ENCODE results near the gene INTS4. TPM values are rescaled to one million over a fixed set of nuclear protein-coding genes. Genes with fewer than 3 reads are reported as not detected.
"Not testable (repeated sequence)": the region's sequence is repeated elsewhere in the genome, so short reads cannot be mapped to it uniquely, and the experiment has no call there.

Gene INTS4
- total RNA-seq, 2 donors from 2014 or later = 50.4 to 52.3 TPM

GRCh38 chr11:77876045-77876444 is 118.4 kb downstream of the INTS4 start:
- no peak for ATAC-seq (replicated peaks in 1 of 2)
- peaks cover 1 to 3% of the 10 kb centered on the region in 2 donors for H3K36me3 Mint-ChIP-seq (ENCODE audit: insufficient read depth in 2 of 2)
- no peak for DNase-seq
- no peak overlapping the region for H3K27ac Mint-ChIP-seq
- no peaks in the 10 kb centered on the region for H3K27me3 Mint-ChIP-seq (ENCODE audit: low read depth)
- no peaks in the 10 kb centered on the region for H3K9me3 Mint-ChIP-seq
- no peaks in the 10 kb centered on the region for H3K4me1 Mint-ChIP-seq (ENCODE audit: low read depth)
- no peak overlapping the region for H3K4me3 Mint-ChIP-seq

- no peaks in the 10 kb centered on the region for H3K27me3 Mint-ChIP-seq (ENCODE audit: low read depth)
- no peak overlapping the region for H3K27ac Mint-ChIP-seq
- peaks cover 0 to 3% of the 10 kb centered on the region in 2 donors for H3K36me3 Mint-ChIP-seq (ENCODE audit: insufficient read depth in 2 of 2)
- DNase-seq = no peak
- H3K9me3 Mint-ChIP-seq = no peaks in the 10 kb centered on the region
- ATAC-seq (replicated peaks in 1 of 2) = no peak
- no peaks in the 10 kb centered on the region for H3K4me1 Mint-ChIP-seq (ENCODE audit: low read depth)
- no peak overlapping the region for H3K4me3 Mint-ChIP-seq
Measured at GRCh38 chr11:77874206-77874605, 120.3 kb downstream of the INTS4 start.

DNA sequence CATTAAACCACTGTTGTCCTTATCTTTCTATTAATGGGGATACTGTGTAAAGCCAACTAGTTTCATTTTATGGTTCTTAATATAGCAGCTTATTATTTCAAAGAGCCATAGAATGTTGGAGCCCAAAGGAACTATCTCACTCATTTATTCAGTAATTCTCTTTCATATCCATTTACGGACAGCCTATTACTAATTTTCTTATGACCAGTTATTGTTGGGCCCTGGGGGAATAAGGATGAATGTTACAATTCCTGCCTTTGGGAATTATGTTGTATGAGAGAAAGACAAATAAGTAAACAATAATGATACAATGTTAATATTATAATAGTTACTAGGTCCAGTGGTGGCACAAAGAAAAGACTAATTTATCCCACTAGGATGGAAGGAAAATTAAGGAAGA is 121.1 kb downstream of the INTS4 start:
- no peak overlapping the region for H3K4me3 Mint-ChIP-seq
- H3K27ac Mint-ChIP-seq = no peak overlapping the region
- no peaks in the 10 kb centered on the region for H3K4me1 Mint-ChIP-seq (ENCODE audit: low read depth)
- DNase-seq = no peak
- no peaks in the 10 kb centered on the region for H3K27me3 Mint-ChIP-seq (ENCODE audit: low read depth)
- ATAC-seq (replicated peaks in 1 of 2) = no peak
- H3K36me3 Mint-ChIP-seq (ENCODE audit: insufficient read depth in 2 of 2) = peaks cover 2 to 3% of the 10 kb centered on the region in 2 donors
- no peaks in the 10 kb centered on the region for H3K9me3 Mint-ChIP-seq

DNA sequence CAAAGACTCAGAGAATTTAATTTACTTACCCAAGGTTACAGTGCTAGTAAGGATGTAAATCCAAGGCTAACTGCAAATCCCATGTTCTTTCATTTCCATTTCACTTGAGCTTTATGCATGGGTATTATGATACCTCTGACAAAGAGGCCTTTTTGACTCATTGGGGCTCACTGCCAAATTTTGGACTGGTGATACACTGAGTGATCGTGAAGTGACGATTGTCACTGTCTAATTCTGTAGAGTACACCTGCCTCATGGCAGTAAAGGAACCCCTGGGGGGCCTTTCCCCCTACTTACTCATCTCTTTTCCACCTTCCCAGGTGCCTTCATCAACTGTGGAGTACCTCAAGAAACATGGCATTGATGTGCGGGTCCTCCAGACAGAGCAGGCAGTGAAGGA is 122.6 kb downstream of the INTS4 start:
- no peaks in the 10 kb centered on the region for H3K27me3 Mint-ChIP-seq (ENCODE audit: low read depth)
- no peaks in the 10 kb centered on the region for H3K9me3 Mint-ChIP-seq
- peaks cover 2 to 5% of the 10 kb centered on the region in 2 donors for H3K36me3 Mint-ChIP-seq (ENCODE audit: insufficient read depth in 2 of 2)
- no peak overlapping the region for H3K4me3 Mint-ChIP-seq
- no peak overlapping the region for H3K27ac Mint-ChIP-seq
- DNase-seq (no peak), ATAC-seq (replicated peaks in 1 of 2) (no peak)
- no peaks in the 10 kb centered on the region for H3K4me1 Mint-ChIP-seq (ENCODE audit: low read depth)

DNA sequence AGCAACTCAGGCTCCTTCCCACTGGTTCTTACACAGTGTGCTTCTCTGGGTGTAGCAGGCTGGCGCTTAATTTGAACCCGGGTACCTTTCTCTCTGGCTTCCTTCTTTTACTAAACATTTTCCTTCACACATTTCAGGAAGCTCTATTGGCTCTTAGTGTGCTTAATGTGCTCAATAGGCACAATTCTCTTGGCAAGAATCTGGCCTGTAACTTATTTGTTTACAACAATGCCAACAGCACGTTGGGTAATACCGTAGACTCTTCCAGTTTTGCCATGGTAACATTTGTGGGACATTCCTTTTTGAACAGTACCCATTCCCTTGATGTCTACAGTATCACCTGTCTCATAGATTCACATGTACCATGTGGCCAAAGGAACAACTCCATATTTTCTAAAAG is 125.7 kb downstream of the INTS4 start:
- Mint-ChIP-seq H3K36me3 (ENCODE audit: insufficient read depth in 2 of 2) (peaks cover 2 to 5% of the 10 kb centered on the region in 2 donors), H3K4me1 (ENCODE audit: low read depth) (no peaks in the 10 kb centered on the region), H3K9me3 (no peaks in the 10 kb centered on the region), H3K27ac (no peak overlapping the region), H3K4me3 (no peak overlapping the region), H3K27me3 (ENCODE audit: low read depth) (no peaks in the 10 kb centered on the region)
- ATAC-seq (replicated peaks in 1 of 2) (no peak), DNase-seq (no peak)

GRCh38 chr11:77866336-77866735 is 128.1 kb downstream of the INTS4 start:
- no peak for ATAC-seq (replicated peaks in 1 of 2)
- H3K4me1 Mint-ChIP-seq (ENCODE audit: low read depth) = no peaks in the 10 kb centered on the region
- peaks cover 2 to 5% of the 10 kb centered on the region in 2 donors for H3K36me3 Mint-ChIP-seq (ENCODE audit: insufficient read depth in 2 of 2)
- DNase-seq = no peak
- H3K27ac Mint-ChIP-seq = no peak overlapping the region
- H3K4me3 Mint-ChIP-seq = no peak overlapping the region
- H3K9me3 Mint-ChIP-seq = no peaks in the 10 kb centered on the region
- H3K27me3 Mint-ChIP-seq (ENCODE audit: low read depth) = no peaks in the 10 kb centered on the region

DNA sequence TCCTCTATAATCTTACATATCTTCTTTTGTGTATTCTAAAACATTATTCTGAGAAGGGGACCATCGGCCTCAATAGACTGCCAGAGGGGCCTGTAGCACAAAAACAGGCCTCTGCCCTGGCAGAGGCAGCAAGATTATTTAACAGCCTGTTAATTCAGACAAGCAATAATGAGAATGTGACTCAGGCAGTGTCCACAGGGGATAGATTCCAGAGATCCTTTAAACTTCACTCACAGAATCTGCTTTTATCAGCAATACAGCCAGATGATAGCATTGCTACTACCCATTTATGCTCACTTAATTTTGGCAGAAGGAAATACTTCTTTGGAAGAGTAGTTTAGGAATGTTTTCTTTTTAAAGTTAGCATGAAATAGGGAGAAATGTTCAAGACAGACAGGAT is 128.7 kb downstream of the INTS4 start:
- DNase-seq (no peak), ATAC-seq (replicated peaks in 1 of 2) (no peak)
- Mint-ChIP-seq H3K4me3 (no peak overlapping the region), H3K27me3 (ENCODE audit: low read depth) (no peaks in the 10 kb centered on the region), H3K27ac (no peak overlapping the region), H3K4me1 (ENCODE audit: low read depth) (no peaks in the 10 kb centered on the region), H3K36me3 (ENCODE audit: insufficient read depth in 2 of 2) (peaks cover 2 to 5% of the 10 kb centered on the region in 2 donors), H3K9me3 (no peaks in the 10 kb centered on the region)

GRCh38 chr11:77861444-77861843 is 133.0 kb downstream of the INTS4 start:
- H3K9me3 Mint-ChIP-seq; H3K27ac Mint-ChIP-seq; H3K36me3 Mint-ChIP-seq (ENCODE audit: insufficient read depth in 2 of 2); H3K4me3 Mint-ChIP-seq; ATAC-seq (replicated peaks in 1 of 2); DNase-seq; H3K4me1 Mint-ChIP-seq (ENCODE audit: low read depth); H3K27me3 Mint-ChIP-seq (ENCODE audit: low read depth): not testable (repeated sequence)

DNA sequence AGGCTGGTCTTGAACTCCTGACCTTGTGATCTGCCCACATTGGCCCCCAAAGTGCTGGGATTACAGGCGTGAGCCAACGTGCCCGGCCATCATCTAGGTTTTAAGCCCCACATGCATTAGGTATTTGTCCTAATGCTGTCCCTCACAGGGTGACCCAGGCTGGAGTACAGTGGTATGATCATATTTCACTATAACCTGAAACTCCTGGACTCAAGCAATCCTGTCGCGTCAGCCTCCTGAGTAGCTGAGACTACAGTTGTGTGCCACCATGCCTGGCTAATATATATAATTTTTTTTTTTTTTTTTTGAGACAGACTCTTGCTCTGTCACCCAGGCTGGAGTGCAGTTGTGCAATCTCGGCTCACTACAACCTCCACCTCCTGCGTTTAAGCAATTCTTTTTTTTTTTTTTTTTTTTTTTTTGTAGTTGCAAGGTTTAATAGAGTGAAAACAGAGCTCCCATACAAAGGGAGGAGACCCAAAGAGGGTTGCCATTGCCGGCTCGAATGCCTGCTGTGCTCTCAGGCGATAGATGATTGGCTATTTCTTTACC is 136.5 kb downstream of the INTS4 start:
- Mint-ChIP-seq H3K9me3 (peaks cover 3 to 15% of the 10 kb centered on the region in 2 donors), H3K36me3 (ENCODE audit: insufficient read depth in 2 of 2) (peaks cover 14 to 21% of the 10 kb centered on the region in 2 donors)
- H3K4me1 Mint-ChIP-seq (ENCODE audit: low read depth); H3K27me3 Mint-ChIP-seq (ENCODE audit: low read depth); DNase-seq; ATAC-seq (replicated peaks in 1 of 2); H3K27ac Mint-ChIP-seq; H3K4me3 Mint-ChIP-seq: not testable (repeated sequence)

GRCh38 chr11:77854838-77855237 is 139.6 kb downstream of the INTS4 start:
- Mint-ChIP-seq H3K36me3 (ENCODE audit: insufficient read depth in 2 of 2) (peaks cover 15 to 21% of the 10 kb centered on the region in 2 donors), H3K4me3 (no peak overlapping the region), H3K27ac (no peak overlapping the region), H3K9me3 (peaks cover 3 to 15% of the 10 kb centered on the region in 2 donors), H3K4me1 (ENCODE audit: low read depth) (no peaks in the 10 kb centered on the region), H3K27me3 (ENCODE audit: low read depth) (no peaks in the 10 kb centered on the region)
- ATAC-seq (replicated peaks in 1 of 2) = no peak
- DNase-seq = no peak

DNA sequence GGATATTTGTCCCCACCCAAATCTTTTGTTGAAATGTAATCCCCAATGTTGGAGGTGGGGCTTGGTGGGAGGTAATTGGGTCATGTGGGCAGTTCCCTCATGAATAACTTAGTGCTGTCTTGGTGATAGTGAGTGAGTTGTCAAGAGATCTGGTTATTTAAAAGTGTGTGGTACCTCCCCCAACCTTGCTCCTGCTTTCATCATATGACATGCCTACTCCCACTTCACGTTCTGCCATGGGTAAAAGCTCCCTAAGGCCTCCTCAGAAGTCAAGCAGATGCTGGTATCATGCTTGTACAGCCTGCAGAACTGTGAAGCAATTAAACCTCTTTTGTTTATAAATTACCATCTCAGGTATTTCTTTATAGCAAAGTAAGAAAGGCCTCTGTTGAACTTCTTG is 143.0 kb downstream of the INTS4 start:
- H3K4me1 Mint-ChIP-seq (ENCODE audit: low read depth) = no peaks in the 10 kb centered on the region
- H3K27ac Mint-ChIP-seq = no peak overlapping the region
- DNase-seq (no peak), ATAC-seq (replicated peaks in 1 of 2) (no peak)
- H3K36me3 Mint-ChIP-seq (ENCODE audit: insufficient read depth in 2 of 2) = peaks cover 13 to 21% of the 10 kb centered on the region in 2 donors
- no peaks in the 10 kb centered on the region for H3K27me3 Mint-ChIP-seq (ENCODE audit: low read depth)
- peaks cover 3 to 13% of the 10 kb centered on the region in 2 donors for H3K9me3 Mint-ChIP-seq
- H3K4me3 Mint-ChIP-seq = no peak overlapping the region

GRCh38 chr11:77843700-77844099 is 150.8 kb downstream of the INTS4 start:
- not testable (repeated sequence) for DNase-seq; H3K27ac Mint-ChIP-seq; H3K27me3 Mint-ChIP-seq (ENCODE audit: low read depth); ATAC-seq (replicated peaks in 1 of 2); H3K4me1 Mint-ChIP-seq (ENCODE audit: low read depth); H3K4me3 Mint-ChIP-seq
- Mint-ChIP-seq H3K36me3 (ENCODE audit: insufficient read depth in 2 of 2) (peaks cover 6 to 23% of the 10 kb centered on the region in 2 donors), H3K9me3 (peaks cover 6 to 11% of the 10 kb centered on the region in 2 donors)

- H3K4me1 Mint-ChIP-seq (ENCODE audit: low read depth) = no peaks in the 10 kb centered on the region
- peaks cover 6 to 23% of the 10 kb centered on the region in 2 donors for H3K36me3 Mint-ChIP-seq (ENCODE audit: insufficient read depth in 2 of 2)
- peaks cover 6 to 11% of the 10 kb centered on the region in 2 donors for H3K9me3 Mint-ChIP-seq
- H3K27ac Mint-ChIP-seq = no peak overlapping the region
- peak; percentile 35 to 36 for ATAC-seq (replicated peaks in 1 of 2)
- H3K4me3 Mint-ChIP-seq = no peak overlapping the region
- no peak for DNase-seq
- no peaks in the 10 kb centered on the region for H3K27me3 Mint-ChIP-seq (ENCODE audit: low read depth)
Measured at GRCh38 chr11:77842441-77843121, 151.9 kb downstream of the INTS4 start.

DNA sequence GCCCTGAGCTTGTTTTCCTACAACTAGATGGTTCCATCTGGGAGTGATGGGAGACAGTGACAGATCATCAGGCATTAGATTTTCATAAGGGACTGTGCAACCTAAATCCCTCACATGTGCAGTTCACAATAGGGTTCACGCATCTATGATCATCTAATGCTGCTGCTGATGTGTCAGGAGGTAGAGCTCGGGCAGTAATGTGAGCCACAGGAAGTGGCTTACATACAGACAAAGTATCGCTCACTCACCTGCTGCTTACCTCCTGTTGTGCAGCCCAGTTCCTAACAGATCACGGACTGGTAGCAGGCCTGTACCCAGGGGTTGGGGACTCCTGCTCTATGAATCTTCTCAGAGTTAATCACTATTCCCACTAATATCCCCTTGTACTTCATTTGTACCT is 161.2 kb downstream of the INTS4 start:
- DNase-seq (no peak), ATAC-seq (replicated peaks in 1 of 2) (no peak)
- Mint-ChIP-seq H3K36me3 (ENCODE audit: insufficient read depth in 2 of 2) (no peaks in the 10 kb centered on the region), H3K9me3 (no peaks in the 10 kb centered on the region), H3K27ac (no peak overlapping the region), H3K4me1 (ENCODE audit: low read depth) (no peaks in the 10 kb centered on the region), H3K4me3 (no peak overlapping the region), H3K27me3 (ENCODE audit: low read depth) (no peaks in the 10 kb centered on the region)

Data from activated T-cell treated with anti-CD3 and anti-CD28 coated beads, Interleukin-2, amount 50 U/mL, for 72 hours (primary cell).